Memory B cell (primary cell): ENCODE results near the gene MAP3K10.

Source experiments
- ATAC-seq: fragments of 150-1000 bp; cut with Tn5 transposase; 2 replicates; pipeline ENCODE4 v1.10.0; 2021; ENCODE audit warnings: low read depth, mild to moderate bottlenecking, moderate library complexity
- DNase-seq, 2 donors: peaks; one replicate each; pipeline ENCODE4 v3.0.0; 2022; ENCODE audit warnings: low spot score in 2 of 2
- H3K27ac Mint-ChIP-seq: one replicate; pipeline ENCODE4 v1.8.0; 2022; ENCODE audit warnings: mild to moderate bottlenecking, moderate library complexity, mixed read lengths
- H3K27me3 Mint-ChIP-seq: one replicate; pipeline ENCODE4 v1.8.0; 2022; ENCODE audit warnings: mixed read lengths
- H3K36me3 Mint-ChIP-seq: one replicate; pipeline ENCODE4 v1.8.0; 2022; ENCODE audit warnings: mild to moderate bottlenecking, mixed read lengths
- H3K4me1 Mint-ChIP-seq: one replicate; pipeline ENCODE4 v1.8.0; 2022; ENCODE audit warnings: mixed read lengths
- H3K4me3 Mint-ChIP-seq: one replicate; pipeline ENCODE4 v1.8.0; 2022; ENCODE audit warnings: mild to moderate bottlenecking, moderate library complexity, mixed read lengths
- H3K9me3 Mint-ChIP-seq: one replicate; pipeline ENCODE4 v1.8.0; 2022; ENCODE audit warnings: mixed read lengths

Gene MAP3K10

GRCh38 chr19:40229484-40229883 is 38.3 kb downstream of the MAP3K10 start:
- Mint-ChIP-seq H3K36me3 (peaks cover 9% of the 10 kb centered on the region), H3K27me3 (peaks cover 14% of the 10 kb centered on the region), H3K27ac (peak overlapping the region; percentile 66), H3K4me3 (no peak overlapping the region), H3K4me1 (peaks cover 20% of the 10 kb centered on the region), H3K9me3 (no peaks in the 10 kb centered on the region)
- ATAC-seq: no peak
- DNase-seq: no peak

- Mint-ChIP-seq H3K4me3 (no peak overlapping the region), H3K9me3 (no peaks in the 10 kb centered on the region), H3K36me3 (peaks cover 12% of the 10 kb centered on the region), H3K27me3 (peaks cover 12% of the 10 kb centered on the region), H3K4me1 (peaks cover 18% of the 10 kb centered on the region), H3K27ac (peak overlapping the region; percentile 66)
- ATAC-seq (no peak), DNase-seq (no peak)
These were observed 38.7 kb downstream of the MAP3K10 start for GRCh38 chr19:40229926-40230417.

GRCh38 chr19:40231057-40231456 is 39.8 kb downstream of the MAP3K10 start:
- Mint-ChIP-seq H3K27me3 (peaks cover 4% of the 10 kb centered on the region), H3K36me3 (peaks cover 8% of the 10 kb centered on the region), H3K27ac (no peak overlapping the region), H3K9me3 (no peaks in the 10 kb centered on the region), H3K4me3 (no peak overlapping the region), H3K4me1 (peaks cover 11% of the 10 kb centered on the region)
- ATAC-seq (no peak), DNase-seq (no peak)

GRCh38 chr19:40231544-40232424 is 40.6 kb downstream of the MAP3K10 start:
- no peaks in the 10 kb centered on the region for H3K9me3 Mint-ChIP-seq
- ATAC-seq (no peak), DNase-seq (no peak)
- peaks cover 9% of the 10 kb centered on the region for H3K36me3 Mint-ChIP-seq
- H3K27ac Mint-ChIP-seq: no peak overlapping the region
- peaks cover 2% of the 10 kb centered on the region for H3K27me3 Mint-ChIP-seq
- peaks cover 9% of the 10 kb centered on the region for H3K4me1 Mint-ChIP-seq
- no peak overlapping the region for H3K4me3 Mint-ChIP-seq

- no peaks in the 10 kb centered on the region for H3K9me3 Mint-ChIP-seq
- DNase-seq: no peak
- no peak overlapping the region for H3K4me3 Mint-ChIP-seq
- no peak for ATAC-seq
- H3K27ac Mint-ChIP-seq: no peak overlapping the region
- H3K27me3 Mint-ChIP-seq: no peaks in the 10 kb centered on the region
- H3K4me1 Mint-ChIP-seq: peaks cover 7% of the 10 kb centered on the region
- H3K36me3 Mint-ChIP-seq: peaks cover 12% of the 10 kb centered on the region
These were observed 41.3 kb downstream of the MAP3K10 start for GRCh38 chr19:40232479-40232878.

GRCh38 chr19:40232949-40233810 is 42.0 kb downstream of the MAP3K10 start:
- H3K9me3 Mint-ChIP-seq: no peaks in the 10 kb centered on the region
- H3K27ac Mint-ChIP-seq: no peak overlapping the region
- H3K36me3 Mint-ChIP-seq: peaks cover 17% of the 10 kb centered on the region
- peaks cover 7% of the 10 kb centered on the region for H3K4me1 Mint-ChIP-seq
- no peaks in the 10 kb centered on the region for H3K27me3 Mint-ChIP-seq
- ATAC-seq (no peak), DNase-seq (no peak)
- no peak overlapping the region for H3K4me3 Mint-ChIP-seq

- H3K4me3 Mint-ChIP-seq: no peak overlapping the region
- H3K27me3 Mint-ChIP-seq: no peaks in the 10 kb centered on the region
- H3K36me3 Mint-ChIP-seq: peaks cover 18% of the 10 kb centered on the region
- ATAC-seq (no peak), DNase-seq (no peak)
- no peak overlapping the region for H3K27ac Mint-ChIP-seq
- peaks cover 7% of the 10 kb centered on the region for H3K4me1 Mint-ChIP-seq
- no peaks in the 10 kb centered on the region for H3K9me3 Mint-ChIP-seq
These were observed 42.7 kb downstream of the MAP3K10 start for GRCh38 chr19:40233811-40234389.

GRCh38 chr19:40234429-40235237 is 43.4 kb downstream of the MAP3K10 start:
- Mint-ChIP-seq H3K9me3 (no peaks in the 10 kb centered on the region), H3K4me1 (peaks cover 4% of the 10 kb centered on the region), H3K27ac (no peak overlapping the region), H3K4me3 (no peak overlapping the region), H3K27me3 (no peaks in the 10 kb centered on the region), H3K36me3 (peaks cover 18% of the 10 kb centered on the region)
- ATAC-seq (no peak), DNase-seq (no peak)

- no peaks in the 10 kb centered on the region for H3K9me3 Mint-ChIP-seq
- H3K4me1 Mint-ChIP-seq: peaks cover 4% of the 10 kb centered on the region
- ATAC-seq (no peak), DNase-seq (no peak)
- peaks cover 18% of the 10 kb centered on the region for H3K36me3 Mint-ChIP-seq
- H3K4me3 Mint-ChIP-seq: no peak overlapping the region
- H3K27me3 Mint-ChIP-seq: no peaks in the 10 kb centered on the region
- H3K27ac Mint-ChIP-seq: no peak overlapping the region
These were observed 44.2 kb downstream of the MAP3K10 start for GRCh38 chr19:40235238-40236025.

- H3K9me3 Mint-ChIP-seq: no peaks in the 10 kb centered on the region
- H3K27ac Mint-ChIP-seq: no peak overlapping the region
- H3K36me3 Mint-ChIP-seq: peaks cover 19% of the 10 kb centered on the region
- H3K4me1 Mint-ChIP-seq: peaks cover 4% of the 10 kb centered on the region
- H3K27me3 Mint-ChIP-seq: no peaks in the 10 kb centered on the region
- no peak overlapping the region for H3K4me3 Mint-ChIP-seq
- DNase-seq: no peak
- ATAC-seq: no peak
These were observed 44.8 kb downstream of the MAP3K10 start for GRCh38 chr19:40236026-40236355.

GRCh38 chr19:40236366-40236765 is 45.1 kb downstream of the MAP3K10 start:
- ATAC-seq (no peak), DNase-seq (no peak)
- H3K27me3 Mint-ChIP-seq: no peaks in the 10 kb centered on the region
- H3K4me3 Mint-ChIP-seq: no peak overlapping the region
- H3K36me3 Mint-ChIP-seq: peaks cover 22% of the 10 kb centered on the region
- peaks cover 2% of the 10 kb centered on the region for H3K4me1 Mint-ChIP-seq
- H3K27ac Mint-ChIP-seq: no peak overlapping the region
- no peaks in the 10 kb centered on the region for H3K9me3 Mint-ChIP-seq

GRCh38 chr19:40237791-40238190 is 46.6 kb downstream of the MAP3K10 start:
- no peak overlapping the region for H3K4me3 Mint-ChIP-seq
- no peaks in the 10 kb centered on the region for H3K27me3 Mint-ChIP-seq
- no peak for ATAC-seq
- peaks cover 2% of the 10 kb centered on the region for H3K4me1 Mint-ChIP-seq
- peaks cover 25% of the 10 kb centered on the region for H3K36me3 Mint-ChIP-seq
- no peaks in the 10 kb centered on the region for H3K9me3 Mint-ChIP-seq
- no peak overlapping the region for H3K27ac Mint-ChIP-seq
- no peak for DNase-seq

GRCh38 chr19:40238775-40239174 is 47.5 kb downstream of the MAP3K10 start:
- no peaks in the 10 kb centered on the region for H3K27me3 Mint-ChIP-seq
- no peak for ATAC-seq
- H3K4me1 Mint-ChIP-seq: peaks cover 2% of the 10 kb centered on the region

More at GRCh38 chr19:40238775-40239174, 47.5 kb downstream of the MAP3K10 start:
- no peak for DNase-seq
- Mint-ChIP-seq H3K9me3 (no peaks in the 10 kb centered on the region), H3K36me3 (peaks cover 28% of the 10 kb centered on the region), H3K4me3 (no peak overlapping the region), H3K27ac (no peak overlapping the region)
